Anterior cingulate cortex (tissue), 58 donors: ENCODE data around the gene ZNF496.
"Not testable (repeated sequence)": the region's sequence is repeated elsewhere in the genome, so short reads cannot be mapped to it uniquely, and the experiment has no call there.

Experiments used
- DNase-seq, 58 donors: peaks; one replicate each; lab custom pipeline; 2025; lab: John Stamatoyannopoulos, UW

ZNF496 gene

DNA sequence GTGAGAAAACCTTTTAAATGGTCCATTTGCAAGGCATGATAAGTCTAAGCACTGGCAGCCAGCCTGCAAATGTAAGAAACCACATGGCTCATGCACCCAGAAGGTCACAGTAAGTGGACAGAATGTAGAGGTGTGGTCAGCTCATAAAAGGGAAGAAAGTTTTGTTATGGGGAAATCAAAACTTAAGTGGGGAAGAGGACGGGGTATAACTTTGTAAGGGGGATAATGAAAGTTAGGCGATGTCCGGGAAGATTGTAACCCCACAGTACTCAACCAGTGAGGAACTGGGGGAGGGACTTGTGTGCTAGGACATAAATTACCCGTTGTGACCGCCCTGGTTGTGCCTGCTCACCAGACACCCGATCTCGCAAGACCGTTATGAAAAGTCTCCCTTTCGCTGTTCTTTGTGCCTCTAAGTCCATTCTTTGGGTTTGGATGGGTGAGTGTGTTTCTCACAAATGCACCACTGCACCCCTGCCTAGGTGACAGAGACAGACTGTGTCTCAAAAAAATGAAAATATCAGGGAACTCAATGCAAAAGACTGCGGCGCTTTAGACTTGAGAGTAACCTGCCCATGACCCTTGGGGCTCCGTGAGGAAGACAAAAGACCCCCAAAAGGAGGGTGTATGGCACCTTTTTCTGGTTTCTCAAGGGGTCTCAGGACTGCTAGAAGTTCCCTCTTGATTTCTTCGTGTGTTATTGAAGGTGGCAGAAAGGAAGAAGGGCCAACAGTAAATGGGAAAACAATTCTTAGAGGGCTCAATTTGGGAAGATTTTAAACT is 28.6 kb upstream of the ZNF496 start:
- DNase-seq = peak in 1 of 58 donors; percentile 8

DNA sequence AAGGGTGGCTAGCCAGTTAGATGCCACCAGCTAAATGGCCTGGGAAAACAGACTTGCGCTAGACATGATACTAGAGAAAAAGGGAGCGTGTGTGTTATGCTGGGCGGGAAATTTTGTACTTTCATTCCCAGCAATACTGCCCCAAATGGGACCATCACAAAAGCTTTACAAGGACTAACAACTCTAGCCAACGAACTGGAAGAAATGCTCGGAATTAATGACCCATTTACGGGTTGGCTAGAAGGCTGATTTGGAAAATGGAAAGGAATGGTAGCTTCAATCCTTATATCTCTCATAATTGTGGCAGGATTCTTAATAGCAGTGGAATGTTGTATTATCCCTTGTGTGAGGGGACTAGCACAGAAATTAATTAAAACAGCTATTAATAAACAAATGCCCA is 27.9 kb upstream of the ZNF496 start:
- no peak for DNase-seq

DNA sequence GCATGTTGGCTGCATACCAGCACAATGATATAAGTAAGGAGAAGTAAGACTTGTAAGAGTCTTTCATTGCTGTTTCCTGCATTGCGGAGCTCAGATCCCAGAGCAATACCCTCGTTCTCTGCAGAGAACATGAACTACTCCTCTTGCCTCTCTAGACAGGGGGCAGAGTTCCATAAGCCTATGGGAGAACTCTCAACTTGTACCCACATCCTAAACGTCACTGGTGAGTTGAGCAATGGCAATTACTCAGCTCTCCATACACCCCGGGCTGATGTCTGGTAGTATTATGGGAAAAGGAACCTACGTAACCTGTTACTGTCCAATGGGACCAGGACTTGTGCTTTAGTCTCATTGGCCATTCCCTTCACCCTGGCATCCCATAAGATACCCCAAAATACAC is 27.3 kb upstream of the ZNF496 start:
- no peak for DNase-seq

DNA sequence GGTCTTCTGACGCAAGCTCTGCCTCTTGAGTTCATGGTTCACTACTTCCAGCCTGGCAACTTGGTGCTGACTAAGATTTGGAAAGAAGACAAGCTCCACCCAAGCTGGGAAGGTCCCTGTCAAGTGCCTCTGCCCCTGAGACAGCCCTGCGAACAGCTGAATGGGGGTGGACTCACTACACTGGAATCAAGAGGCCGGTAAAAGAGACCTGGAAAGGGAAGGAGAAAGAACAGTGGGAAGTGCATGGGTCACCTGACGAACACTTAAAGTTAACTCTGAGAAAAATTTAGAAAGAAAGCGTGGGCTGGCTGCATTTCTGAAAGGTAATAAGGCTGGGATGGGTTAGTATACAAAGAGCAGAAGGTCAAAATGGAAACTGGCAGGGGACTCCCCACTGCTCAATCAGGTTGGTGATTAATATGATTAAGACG is 26.1 kb upstream of the ZNF496 start:
- no peak for DNase-seq

DNA sequence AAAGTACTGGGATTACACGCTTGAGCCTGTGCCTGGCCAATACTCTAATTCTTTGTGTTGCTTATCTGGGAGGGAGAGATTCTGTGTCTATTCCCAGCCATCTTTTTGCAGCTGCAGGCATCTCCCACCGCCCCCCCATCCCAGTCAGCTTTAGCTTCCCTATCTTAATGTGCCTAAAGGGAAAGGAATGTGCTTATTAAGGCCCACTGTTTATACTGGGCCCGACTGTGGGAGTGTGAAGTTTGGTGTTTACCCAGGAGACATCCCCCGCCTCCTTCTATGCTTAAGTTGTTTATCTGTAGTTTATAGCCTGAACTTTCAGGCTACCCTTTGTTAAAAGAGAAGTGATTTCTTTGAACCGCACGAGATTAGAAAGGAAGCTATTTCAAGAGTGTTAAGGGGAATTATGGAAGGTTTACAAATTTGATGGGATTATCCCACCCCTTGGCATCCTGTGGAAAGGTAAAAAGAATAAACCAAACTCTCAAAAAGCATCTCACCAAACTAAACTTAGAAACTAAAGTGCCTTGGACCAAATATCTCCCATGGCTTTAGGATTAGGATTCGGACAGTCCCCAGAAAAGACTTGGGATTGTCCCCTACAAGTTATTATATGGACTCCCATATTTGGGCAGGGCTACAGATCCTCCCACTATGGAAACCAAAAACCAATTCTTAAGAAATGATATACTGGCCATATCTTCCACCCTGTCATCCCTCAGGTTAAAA is 25.5 kb upstream of the ZNF496 start:
- DNase-seq = no peak

DNA sequence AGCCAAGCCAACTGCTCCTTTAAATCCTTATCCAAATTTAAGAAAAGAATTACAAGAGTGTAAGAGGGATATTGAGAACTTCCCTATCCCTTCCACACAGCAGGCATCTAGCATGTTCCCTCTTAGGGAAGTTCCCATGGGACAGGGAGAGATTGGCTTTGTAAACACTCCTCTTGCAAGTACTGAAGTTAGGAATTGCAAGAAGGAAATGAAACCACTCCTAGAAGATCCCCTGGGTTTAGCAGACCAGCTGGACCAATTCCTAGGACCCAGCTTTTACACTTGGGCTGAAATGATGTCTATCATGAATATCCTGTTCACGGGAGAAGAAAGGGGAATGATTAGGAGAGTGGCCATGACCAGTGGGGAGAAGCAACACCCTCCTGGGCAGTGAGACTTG is 23.5 kb upstream of the ZNF496 start:
- not testable (repeated sequence) for DNase-seq

DNA sequence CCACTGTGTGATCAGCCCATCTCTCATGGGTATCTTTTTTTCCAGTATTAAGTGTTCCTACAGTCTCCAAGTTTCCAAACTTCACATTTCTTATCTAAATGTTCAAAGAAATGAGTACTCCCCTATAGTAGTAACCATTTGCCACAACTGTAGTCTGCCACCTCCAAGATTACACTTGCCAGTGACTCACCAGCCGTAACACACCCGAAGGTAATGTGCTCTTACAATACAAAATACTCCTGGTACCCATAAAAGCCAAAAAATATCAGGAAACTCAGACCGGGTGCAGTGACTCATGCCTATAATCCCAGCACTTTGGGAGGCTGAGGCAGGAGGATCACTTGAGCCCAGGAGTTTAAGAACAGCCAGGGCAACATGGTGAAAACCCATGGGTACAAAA is 20.5 kb upstream of the ZNF496 start:
- DNase-seq = no peak

DNA sequence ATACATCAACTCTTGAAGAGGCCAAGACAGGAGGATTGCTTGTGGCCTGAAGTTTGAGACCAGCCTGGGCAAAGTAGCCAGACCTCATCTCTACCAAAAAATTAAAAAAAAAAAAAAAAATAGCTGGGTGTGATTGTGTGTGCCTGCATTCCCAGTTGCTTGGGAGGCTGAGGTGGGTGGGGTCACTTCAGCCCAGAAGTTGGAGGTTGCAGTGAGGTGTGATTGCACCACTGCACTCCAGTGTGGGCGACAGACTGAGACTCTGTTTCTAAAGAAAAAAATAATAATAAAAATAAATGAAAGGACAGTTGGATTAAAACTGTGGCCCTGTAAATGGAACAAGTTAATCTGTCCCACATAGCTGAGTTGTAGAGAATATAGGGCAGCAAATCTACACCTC is 18.9 kb upstream of the ZNF496 start:
- no peak for DNase-seq

DNA sequence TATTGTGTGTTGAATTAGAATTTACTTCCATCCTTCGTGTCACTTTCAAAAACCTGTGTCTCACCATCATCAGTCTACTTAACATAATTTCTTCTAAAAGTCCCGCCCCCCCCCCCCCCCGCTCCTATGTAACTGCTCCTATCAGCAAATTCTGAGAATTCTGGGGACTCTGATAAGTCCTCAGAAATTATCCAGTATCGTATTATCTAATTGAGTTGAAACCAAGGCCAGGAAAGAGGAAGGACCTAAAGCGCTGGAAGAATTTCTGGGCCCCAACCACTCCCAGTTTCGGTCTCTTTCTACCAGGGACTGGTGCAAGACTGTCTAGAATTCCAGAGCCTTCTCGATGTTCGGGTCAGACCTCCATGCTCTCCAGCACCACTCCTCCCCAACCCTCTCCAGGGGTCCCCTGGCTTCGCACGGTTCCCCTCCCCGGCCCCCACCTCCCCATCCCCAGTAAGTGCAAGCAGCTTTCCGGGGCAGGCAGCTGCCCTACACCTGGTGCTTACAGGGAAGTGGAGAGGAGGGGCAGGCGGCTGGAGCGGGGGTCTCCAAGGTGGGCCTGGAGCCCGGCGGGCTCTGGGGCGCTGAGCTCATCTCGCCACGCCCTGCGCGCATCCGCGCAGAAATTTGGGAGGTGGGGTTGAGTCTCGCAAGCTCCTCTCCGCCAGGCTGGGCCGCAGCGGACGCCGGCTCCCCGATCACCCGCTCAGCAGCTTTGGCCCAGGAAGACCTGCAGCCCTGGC is 16.0 kb upstream of the ZNF496 start:
- DNase-seq = peak in 3 of 58 donors; percentile 9 to 14 (median 10)

DNA sequence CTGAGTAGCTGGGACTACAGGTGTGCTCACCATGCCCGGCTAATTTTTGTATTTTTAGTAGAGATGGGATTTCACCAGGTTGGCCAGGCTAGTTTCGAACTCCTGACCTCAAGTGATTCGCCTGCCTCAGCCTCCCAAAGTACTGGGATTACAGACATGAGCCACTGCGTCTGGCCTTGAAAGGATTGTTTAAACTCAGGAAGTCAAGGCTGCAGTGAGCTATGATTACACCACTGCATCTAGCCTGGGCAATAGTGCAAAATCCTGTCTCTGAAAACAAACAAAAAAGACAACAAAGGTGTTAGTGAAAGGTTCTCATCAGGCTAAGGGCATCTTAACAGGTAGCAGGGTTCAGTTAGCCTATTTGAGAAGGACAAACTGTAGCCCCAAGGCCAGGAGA is 14.2 kb upstream of the ZNF496 start:
- DNase-seq = no peak

DNA sequence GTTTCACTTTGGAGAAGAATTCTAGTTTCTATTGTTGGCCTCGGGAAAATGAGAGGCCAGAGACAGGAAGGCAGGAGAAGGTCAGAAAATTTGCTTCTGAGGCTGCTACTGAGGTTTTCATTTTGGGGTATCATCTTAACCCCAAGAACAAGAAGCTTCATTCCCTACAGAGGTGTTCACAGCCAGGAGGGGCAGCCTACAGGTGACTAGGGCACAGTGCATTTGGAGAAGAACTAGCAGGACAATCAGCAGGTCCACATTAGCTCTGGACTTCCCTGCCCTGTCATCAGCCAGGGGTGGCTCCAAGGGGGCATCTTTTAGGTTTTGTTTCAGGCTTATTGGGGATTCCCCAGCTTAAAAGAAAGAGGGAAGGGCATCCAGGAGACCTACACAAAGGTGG is 12.1 kb upstream of the ZNF496 start:
- DNase-seq = no peak

DNA sequence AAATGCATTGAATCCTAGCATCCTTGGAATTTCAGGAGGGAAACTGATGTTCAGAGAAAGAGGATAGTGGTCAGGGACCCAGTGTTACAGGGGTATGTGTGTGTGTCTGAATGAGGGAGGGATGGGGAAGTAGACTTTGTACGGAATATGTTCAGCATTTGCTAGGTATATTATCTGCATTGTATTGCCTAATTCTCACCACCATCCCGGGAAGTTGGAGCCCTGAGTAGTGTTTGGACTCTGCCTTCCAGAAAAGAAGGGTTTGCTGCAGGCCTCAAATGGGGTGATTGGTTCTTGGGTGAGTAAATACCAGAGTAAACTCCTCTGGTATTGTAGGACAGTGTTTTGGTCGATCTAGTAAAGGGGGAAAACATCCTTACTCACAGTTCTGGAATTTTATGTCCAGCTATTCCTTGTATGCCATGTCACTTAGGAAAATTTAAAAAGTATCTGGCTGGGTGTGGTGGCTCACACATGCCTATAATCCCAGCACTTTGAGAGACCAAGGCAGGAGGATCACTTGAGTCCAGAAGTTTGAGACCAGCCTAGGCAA is 7.1 kb upstream of the ZNF496 start:
- DNase-seq = no peak

DNA sequence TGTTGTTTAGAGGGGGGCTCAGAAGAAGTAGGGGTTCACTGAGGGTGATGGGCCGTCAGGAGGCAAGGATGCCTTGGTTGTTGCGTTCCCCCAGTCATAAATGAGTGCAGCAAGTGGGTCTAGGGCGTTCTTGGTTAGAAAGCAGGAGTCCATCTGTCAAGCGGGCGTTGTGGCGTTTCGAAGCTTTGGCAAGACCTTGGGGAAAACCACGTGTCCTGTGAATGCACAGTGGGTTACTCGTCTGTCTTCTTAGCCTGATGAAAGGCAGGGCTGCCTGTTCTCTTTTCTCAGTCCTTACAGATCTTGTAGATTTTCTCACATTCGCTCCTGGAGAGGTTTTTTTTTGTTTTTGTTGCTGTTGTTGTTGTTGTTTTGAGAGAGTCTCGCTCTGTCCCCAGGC is 6.3 kb upstream of the ZNF496 start:
- DNase-seq = peak in 1 of 58 donors; percentile 13

DNA sequence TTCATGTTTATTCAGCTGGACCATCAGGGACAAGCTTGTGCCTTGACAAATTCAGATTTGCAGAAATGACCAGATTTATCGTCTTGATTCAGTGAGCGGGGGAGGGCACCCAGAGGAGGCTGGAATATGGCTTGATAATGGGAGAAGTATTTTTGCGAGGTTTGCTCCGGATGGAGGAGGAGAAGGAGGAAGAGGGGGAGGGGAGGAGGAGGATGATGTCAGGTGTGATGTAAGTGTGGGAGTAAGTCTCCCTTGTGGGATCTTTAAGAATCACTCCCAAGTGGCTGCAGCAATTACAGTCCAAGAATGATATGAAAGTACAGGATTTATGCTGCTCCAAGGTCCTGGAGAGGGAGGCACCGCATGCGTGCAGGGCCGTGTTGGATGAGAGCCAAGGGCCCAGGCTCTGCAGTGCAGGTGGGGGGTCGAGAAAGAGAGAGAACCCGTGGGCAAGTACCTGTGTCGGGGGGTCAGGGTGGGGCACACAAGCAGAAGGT is 5.6 kb upstream of the ZNF496 start:
- peak in 2 of 58 donors; percentile 5 to 18 for DNase-seq

DNA sequence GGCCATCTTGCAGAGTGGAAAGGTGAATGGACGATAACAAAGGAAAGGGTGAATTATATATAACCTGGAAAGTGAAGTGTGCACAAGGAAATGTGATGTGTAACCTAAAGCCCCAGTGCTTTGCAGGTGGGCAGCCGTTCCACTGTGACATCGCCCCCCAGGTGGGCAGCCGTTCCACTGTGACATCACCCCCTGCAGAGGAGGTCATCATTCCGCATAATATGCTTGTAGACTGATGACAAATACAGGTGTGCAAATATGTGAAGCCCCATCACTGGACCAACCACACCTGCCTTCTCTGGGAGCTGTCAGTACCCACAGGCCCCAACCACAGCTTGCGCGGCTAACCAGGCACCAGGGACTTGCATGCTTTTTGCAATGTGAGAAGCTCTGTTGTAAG is 4.7 kb upstream of the ZNF496 start:
- no peak for DNase-seq

DNA sequence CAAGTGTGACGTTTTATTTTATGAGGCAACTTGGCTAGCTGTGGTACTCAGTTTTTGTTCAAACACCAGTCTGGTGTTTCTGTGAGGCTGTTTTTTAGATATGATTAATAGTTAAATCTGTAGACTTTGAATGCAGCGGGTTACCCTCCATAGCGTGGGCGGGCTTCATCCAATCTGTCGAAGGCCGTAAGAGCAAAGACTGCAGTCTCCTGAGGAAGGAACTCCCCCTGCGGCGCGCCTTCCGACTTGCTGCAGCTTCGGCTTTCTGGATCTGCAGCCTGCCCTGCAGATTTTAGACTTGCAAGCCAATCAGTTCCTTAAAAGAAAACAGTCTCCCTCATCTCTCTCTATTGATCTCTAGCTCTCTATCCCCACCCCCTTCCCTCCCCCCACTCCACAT is 4.2 kb upstream of the ZNF496 start:
- peak in 12 of 58 donors; percentile 4 to 46 (median 16) for DNase-seq

DNA sequence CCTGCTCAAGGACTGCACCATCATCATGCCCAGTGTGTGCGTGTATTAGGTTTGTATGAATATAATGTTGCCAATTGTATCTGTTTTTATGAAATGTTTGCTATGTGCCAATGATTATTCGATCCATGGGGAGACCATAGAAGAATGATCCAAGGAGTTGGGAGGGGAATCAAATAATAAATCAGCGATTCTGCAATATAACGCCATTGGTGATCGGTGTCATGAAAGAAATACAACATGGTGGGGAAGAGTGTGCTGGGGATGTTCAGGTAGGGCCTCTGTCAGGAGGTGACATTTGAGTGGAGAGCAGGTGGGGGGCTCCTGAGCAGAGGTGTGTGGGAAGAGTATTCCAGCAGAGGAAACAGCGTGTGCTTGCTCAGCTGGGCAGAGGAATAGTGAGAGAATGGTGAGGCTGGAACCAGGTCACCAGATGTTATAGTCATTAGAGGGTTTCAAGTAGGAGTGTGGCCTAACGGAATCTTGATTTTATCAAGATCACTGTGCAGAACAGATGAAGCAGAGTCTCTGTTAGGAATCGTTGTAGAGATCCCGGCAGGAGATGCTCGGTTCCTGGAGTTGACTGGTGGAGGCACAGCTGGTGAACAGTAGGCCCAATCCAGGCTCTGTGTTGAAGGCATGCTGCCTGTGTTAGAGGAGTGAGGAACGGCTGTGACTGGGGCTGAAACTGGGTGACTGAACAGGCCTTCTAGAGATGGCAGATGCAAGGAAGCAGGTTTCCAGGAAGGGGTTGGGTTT is 2.9 kb upstream of the ZNF496 start:
- no peak for DNase-seq

DNA sequence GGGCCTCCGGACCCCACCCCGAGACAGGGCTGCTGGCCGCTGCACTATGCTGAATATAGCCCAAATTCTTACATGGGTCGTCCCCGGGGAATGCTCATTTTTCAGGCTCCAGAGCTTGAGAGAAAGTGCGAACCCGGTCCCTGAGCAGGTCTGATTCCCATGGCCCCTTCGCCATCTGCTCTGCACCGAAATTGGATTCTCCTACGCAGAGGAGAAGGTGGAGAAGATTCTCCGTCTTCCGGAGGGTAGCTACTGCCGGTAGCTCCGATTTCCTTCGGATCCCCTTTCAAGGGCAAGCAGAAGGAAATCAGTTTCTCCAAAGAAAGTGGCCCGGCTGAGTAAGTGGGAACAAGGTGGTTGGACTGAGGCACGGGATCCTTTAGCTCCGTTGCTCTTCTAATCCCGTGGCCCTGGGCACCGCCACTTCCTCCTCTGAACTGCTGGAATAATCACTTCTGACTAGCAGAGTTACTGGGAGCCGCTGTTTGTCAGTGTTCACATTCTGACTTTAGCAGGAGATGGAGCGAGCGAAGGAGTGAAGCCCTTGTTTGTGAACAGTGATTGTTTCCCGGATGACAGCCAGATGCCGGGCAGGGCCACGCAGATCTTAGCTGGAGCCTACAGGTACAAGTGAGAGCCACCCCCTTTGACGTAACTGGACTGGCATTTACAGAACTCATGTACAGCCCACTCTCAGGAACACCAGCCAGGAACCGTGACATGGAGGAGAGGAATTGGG is 1.1 kb upstream of the ZNF496 start:
- peak in 29 of 58 donors; percentile 9 to 62 (median 36) for DNase-seq

DNA sequence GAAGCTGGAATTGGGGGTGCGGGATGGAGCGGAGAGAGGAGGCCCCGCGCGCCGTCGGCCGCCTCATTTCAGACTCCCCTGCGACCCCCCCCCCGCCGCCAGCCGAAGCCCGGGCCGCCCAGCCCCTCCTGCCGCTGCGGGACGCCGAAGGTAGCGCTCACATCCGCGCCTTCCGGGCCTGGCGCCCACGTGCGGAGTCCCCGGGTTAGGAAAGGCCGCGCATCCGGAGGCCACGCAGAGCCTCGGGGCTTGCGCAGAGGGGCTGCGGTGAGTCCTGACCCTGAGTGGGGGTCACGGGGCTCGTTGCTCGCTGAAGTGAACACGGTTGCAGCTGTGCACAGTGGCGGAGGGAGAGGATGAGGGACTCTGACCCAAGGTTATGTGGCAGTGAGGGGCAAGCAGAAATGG is 552 bp upstream of the ZNF496 start:
- DNase-seq = peak in 23 of 58 donors; percentile 24 to 66 (median 48)
